ENCODE measurements around the gene RBPJL. TPM values are rescaled to one million over a fixed set of nuclear protein-coding genes. Genes with fewer than 3 reads are reported as not detected.
A peak's percentile ranks its signal among the peaks of the same experiment; 100 is the strongest.

The RBPJL gene
- total RNA-seq, 1 donor from 2014 or later = not detected

GRCh38 chr20:45359406-45360148 lies 52.9 kb downstream of the RBPJL start:
- DNase-seq (ENCODE audit: low read depth in 2 of 2) = peak; percentile 71 to 90

- DNase-seq (ENCODE audit: low read depth in 2 of 2) = no peak
Measured at GRCh38 chr20:45361793-45362192, 55.2 kb downstream of the RBPJL start.

DNA sequence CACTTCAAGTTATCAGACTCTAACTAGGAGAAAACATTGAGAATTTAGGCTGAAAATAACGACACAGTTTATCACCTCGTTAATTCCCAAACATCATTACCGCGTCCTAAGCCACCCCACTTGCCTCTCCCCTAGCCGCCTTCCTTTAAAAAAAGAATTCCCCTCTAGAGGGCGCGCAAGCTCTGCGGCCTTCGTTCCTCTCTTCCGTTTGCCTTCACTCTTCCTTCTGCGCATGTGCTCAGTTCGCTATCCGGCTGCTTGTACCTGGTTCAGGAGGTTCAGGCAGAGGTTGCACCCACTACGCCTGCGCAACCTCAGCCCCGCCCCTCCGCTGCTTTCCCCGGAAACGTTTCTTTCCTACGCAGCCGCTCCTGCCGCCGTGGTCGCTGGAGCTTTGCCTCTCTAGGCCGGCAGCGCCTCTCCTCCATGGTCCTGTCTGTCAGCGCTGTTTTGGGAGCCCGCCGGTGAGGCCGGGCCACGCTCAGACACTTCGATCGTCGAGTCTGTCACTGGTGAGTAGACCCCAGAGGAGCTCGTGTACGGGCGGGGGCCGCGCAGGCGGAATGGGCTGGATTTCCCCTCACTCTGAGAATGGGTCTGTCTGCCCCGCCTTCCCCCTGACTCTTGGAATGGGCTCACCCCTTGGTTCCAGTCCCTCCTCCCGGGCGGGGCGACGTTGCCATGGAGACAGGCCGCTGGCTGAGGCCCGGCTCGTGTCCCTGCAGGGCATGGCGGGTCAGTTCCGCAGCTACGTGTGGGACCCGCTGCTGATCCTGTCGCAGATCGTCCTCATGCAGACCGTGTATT lies 56.4 kb downstream of the RBPJL start, which contains the start of gene SYS1:
SYS1 (plus strand) TSS at position 353 of the 807 bp plus-strand sequence; CDS start at position 729, 376 bp downstream.
- peak; percentile 98 to 99 for DNase-seq (ENCODE audit: low read depth in 2 of 2)

DNA sequence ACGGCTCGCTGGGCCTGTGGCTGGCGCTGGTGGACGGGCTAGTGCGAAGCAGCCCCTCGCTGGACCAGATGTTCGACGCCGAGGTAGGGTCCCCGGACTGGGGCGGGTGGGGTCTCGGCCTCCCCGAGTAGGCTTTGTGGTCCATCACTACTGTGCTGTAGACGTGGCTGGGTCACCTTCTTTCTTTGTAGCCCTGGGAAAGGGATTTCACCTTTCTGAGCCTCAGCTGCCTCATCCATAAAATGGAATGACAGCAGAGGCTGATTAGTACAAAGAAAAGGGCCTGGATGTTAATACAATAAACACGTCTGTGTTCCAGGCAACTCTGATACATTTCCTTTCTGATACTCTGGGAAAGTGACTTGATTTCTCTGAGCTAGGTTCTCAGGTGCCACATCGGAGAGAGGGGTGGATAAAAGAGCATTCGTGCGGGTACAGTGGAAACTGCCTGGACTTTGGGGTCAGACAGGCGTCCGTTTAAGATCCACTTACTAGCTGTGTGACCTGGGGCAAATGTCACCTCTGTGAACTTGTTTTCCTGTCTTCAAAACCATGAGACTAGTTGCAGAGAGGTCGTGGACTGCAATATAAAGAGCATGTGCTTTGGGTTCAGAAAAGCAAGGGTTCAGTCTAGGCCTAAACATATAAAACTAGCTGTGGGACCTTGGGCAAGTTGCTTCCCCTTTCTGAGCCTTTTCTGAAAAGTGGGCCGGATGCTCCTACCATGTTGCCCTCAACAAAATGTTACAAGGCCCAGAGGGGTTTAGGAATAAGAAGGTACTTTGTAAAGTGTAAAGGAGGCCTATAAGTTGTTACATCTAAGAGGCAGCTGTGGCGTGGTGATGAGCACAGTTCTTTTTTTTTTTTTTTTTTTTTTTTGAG lies 57.2 kb downstream of the RBPJL start:
- peak in 1 of 2 donors; percentile 55 for DNase-seq (ENCODE audit: low read depth in 2 of 2)

DNA sequence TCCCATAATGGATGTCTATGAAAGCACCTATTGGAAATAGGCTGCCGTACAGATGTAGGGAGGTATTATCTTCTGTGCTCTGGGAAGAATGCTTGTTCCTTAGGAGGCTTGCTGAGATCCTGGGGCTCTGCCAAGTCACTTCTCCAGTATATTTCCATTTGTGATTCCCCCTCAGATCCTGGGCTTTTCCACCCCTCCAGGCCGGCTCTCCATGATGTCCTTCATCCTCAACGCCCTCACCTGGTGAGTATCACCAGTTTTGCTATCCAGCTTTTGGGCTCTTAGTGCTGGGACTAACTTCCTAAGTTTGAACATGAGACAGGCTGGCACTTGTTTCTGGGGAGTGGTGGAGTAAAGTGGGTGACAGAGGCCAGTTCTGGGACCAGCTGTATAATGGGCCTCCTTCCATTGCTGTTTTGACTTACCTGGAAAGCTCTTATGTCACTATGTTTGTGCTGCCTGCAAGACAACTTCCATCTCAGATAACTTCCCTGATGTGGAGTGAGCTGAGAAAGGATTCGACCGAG lies 58.9 kb downstream of the RBPJL start:
- DNase-seq (ENCODE audit: low read depth in 2 of 2) = no peak

DNA sequence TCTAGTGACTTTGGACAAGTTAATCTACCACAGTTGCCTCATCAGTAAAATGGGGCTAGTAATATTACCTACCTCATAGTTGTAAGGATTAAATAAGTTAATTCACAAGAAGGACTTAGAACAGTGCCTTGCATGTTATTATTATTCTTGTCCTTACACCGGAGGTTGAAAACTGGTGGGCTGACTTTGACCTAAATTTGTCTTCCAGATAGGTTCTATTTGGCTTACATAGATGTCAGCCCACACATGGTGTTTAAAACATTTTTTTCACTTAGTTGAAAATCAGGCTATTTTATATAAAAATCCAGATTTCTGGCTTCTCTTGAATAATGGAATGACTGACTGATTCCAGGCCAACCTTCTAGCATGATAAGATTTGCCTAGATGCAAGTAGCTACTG lies 59.6 kb downstream of the RBPJL start:
- no peak for DNase-seq (ENCODE audit: low read depth in 2 of 2)

GRCh38 chr20:45366631-45367030 lies 60.0 kb downstream of the RBPJL start:
- no peak for DNase-seq (ENCODE audit: low read depth in 2 of 2)

- DNase-seq (ENCODE audit: low read depth in 2 of 2) = no peak
Measured at GRCh38 chr20:45367126-45367525, 60.5 kb downstream of the RBPJL start.

Other genes with a start within 250 kb of the RBPJL start
- under 0.01 and 0.40 TPM in 2 replicates for gene KCNS1, start 205.7 kb upstream of the RBPJL start, total RNA-seq
- gene WFDC5, start 191.7 kb upstream of the RBPJL start, total RNA-seq = not detected in 2 replicates
- gene WFDC12, start 182.4 kb upstream of the RBPJL start, total RNA-seq = not detected in 2 replicates
- not detected in 2 replicates for gene PI3, start 131.9 kb upstream of the RBPJL start, total RNA-seq
- gene SEMG1, start 99.8 kb upstream of the RBPJL start, total RNA-seq = not detected in 2 replicates
- not detected in 2 replicates for gene SEMG2, start 85.5 kb upstream of the RBPJL start, total RNA-seq
- 0.79 TPM in 1 of 2 replicates, not detected in the other for gene SLPI, start 52.3 kb upstream of the RBPJL start, total RNA-seq
- gene MATN4, start 1.5 kb downstream of the RBPJL start, total RNA-seq = not detected in 2 replicates
- gene SDC4, start 41.6 kb downstream of the RBPJL start, total RNA-seq = 31.8 and 65.1 TPM in 2 replicates
- 15.9 and 28.4 TPM in 2 replicates for gene SYS1, start 56.3 kb downstream of the RBPJL start, total RNA-seq
- gene TP53TG5, start 71.5 kb downstream of the RBPJL start, total RNA-seq = not detected in 2 replicates
- gene DBNDD2, start 101.4 kb downstream of the RBPJL start, total RNA-seq = 5.0 and 5.2 TPM in 2 replicates
- gene PIGT, start 109.3 kb downstream of the RBPJL start, total RNA-seq = 17.4 and 22.2 TPM in 2 replicates
- not detected in 2 replicates for gene WFDC2, start 162.9 kb downstream of the RBPJL start, total RNA-seq
- not detected in 2 replicates for gene SPINT3, start 208.8 kb downstream of the RBPJL start, total RNA-seq
- not detected in 2 replicates for gene WFDC6, start 232.6 kb downstream of the RBPJL start, total RNA-seq
- gene EPPIN, start 240.6 kb downstream of the RBPJL start, total RNA-seq = not detected in 2 replicates